Measurements from ENCODE around the gene CNOT11. TPM values are rescaled to one million over a fixed set of nuclear protein-coding genes. Genes with fewer than 3 reads are reported as not detected.

CNOT11 gene
- total and polyA plus RNA-seq, 5 donors from 2014 or later = 63.8 to 76.2 (median 69.0) TPM

GRCh38 chr2:101286684-101287083 is 34.0 kb downstream of the CNOT11 start:
- Histone ChIP-seq H3K27ac (ENCODE audit: insufficient read depth, low read length, poor library complexity, severe bottlenecking) (no peak overlapping the region), H3K4me3 (ENCODE audit: low read depth, low read length) (no peak overlapping the region), H3K36me3 (ENCODE audit: control insufficient read depth, insufficient read depth, low read length) (peaks cover 82% of the 10 kb centered on the region), H3K9me3 (ENCODE audit: control insufficient read depth in 2 of 2, low read length in 2 of 2) (no peaks in the 10 kb centered on the region), H3K27me3 (ENCODE audit: control insufficient read depth, insufficient read depth, low read length) (no peaks in the 10 kb centered on the region), H3K4me1 (ENCODE audit: control insufficient read depth, insufficient read depth, low read length, poor library complexity, severe bottlenecking) (no peaks in the 10 kb centered on the region)
- peaks cover 17 to 58% (median 31%) of the 10 kb centered on the region in 4 donors for H3K4me1 Mint-ChIP-seq
- ATAC-seq (ENCODE audit: low read depth in 2 of 2) = no peak
- H3K9me3 Mint-ChIP-seq = peaks cover 0 to 1% (median 0%) of the 10 kb centered on the region in 7 donors
- H3K27ac Mint-ChIP-seq = peak overlapping the region in 1 of 3 donors; percentile 3
- no peak for DNase-seq
- H3K27me3 Mint-ChIP-seq = no peaks in the 10 kb centered on the region
- peaks cover 40% of the 10 kb centered on the region for H3K36me3 Mint-ChIP-seq
- no peak overlapping the region for H3K4me3 Mint-ChIP-seq

- Mint-ChIP-seq H3K9me3 (peaks cover 0 to 1% (median 0%) of the 10 kb centered on the region in 7 donors), H3K27ac (peak overlapping the region in 1 of 3 donors; percentile 3)
- no peaks in the 10 kb centered on the region for H3K27me3 ChIP-seq (ENCODE audit: control insufficient read depth, insufficient read depth, low read length)
Observed at GRCh38 chr2:101287303-101287702, 34.6 kb downstream of the CNOT11 start.

GRCh38 chr2:101290711-101291110 is 38.0 kb downstream of the CNOT11 start:
- Histone ChIP-seq H3K36me3 (ENCODE audit: control insufficient read depth, insufficient read depth, low read length) (peaks cover 74% of the 10 kb centered on the region), H3K4me1 (ENCODE audit: control insufficient read depth, insufficient read depth, low read length, poor library complexity, severe bottlenecking) (peaks cover 18% of the 10 kb centered on the region), H3K27me3 (ENCODE audit: control insufficient read depth, insufficient read depth, low read length) (no peaks in the 10 kb centered on the region), H3K27ac (ENCODE audit: insufficient read depth, low read length, poor library complexity, severe bottlenecking) (no peak overlapping the region), H3K4me3 (ENCODE audit: low read depth, low read length) (no peak overlapping the region), H3K9me3 (ENCODE audit: control insufficient read depth in 2 of 2, low read length in 2 of 2) (no peaks in the 10 kb centered on the region)
- DNase-seq (no peak), ATAC-seq (ENCODE audit: low read depth in 2 of 2) (no peak)
- Mint-ChIP-seq H3K27ac (peak overlapping the region in 1 of 3 donors; percentile 33), H3K4me1 (peaks cover 21 to 59% (median 32%) of the 10 kb centered on the region in 4 donors), H3K36me3 (peaks cover 28% of the 10 kb centered on the region), H3K4me3 (no peak overlapping the region), H3K27me3 (no peaks in the 10 kb centered on the region), H3K9me3 (no peaks in the 10 kb centered on the region)

More at GRCh38 chr2:101287303-101287702, 34.6 kb downstream of the CNOT11 start:
- no peak for ATAC-seq (ENCODE audit: low read depth in 2 of 2)
- Mint-ChIP-seq H3K4me1 (peaks cover 11 to 58% (median 29%) of the 10 kb centered on the region in 4 donors), H3K27me3 (no peaks in the 10 kb centered on the region), H3K36me3 (peaks cover 39% of the 10 kb centered on the region), H3K4me3 (no peak overlapping the region)
- H3K4me1 ChIP-seq (ENCODE audit: control insufficient read depth, insufficient read depth, low read length, poor library complexity, severe bottlenecking) = no peaks in the 10 kb centered on the region
- H3K4me3 ChIP-seq (ENCODE audit: low read depth, low read length) = no peak overlapping the region
- no peaks in the 10 kb centered on the region for H3K9me3 ChIP-seq (ENCODE audit: control insufficient read depth in 2 of 2, low read length in 2 of 2)
- DNase-seq = no peak
- peaks cover 82% of the 10 kb centered on the region for H3K36me3 ChIP-seq (ENCODE audit: control insufficient read depth, insufficient read depth, low read length)
- H3K27ac ChIP-seq (ENCODE audit: insufficient read depth, low read length, poor library complexity, severe bottlenecking) = peak overlapping the region; percentile 28

- H3K9me3 ChIP-seq (ENCODE audit: control insufficient read depth in 2 of 2, low read length in 2 of 2) = no peaks in the 10 kb centered on the region
- peaks cover 30% of the 10 kb centered on the region for H3K4me1 ChIP-seq (ENCODE audit: control insufficient read depth, insufficient read depth, low read length, poor library complexity, severe bottlenecking)
- Mint-ChIP-seq H3K27ac (no peak overlapping the region), H3K27me3 (no peaks in the 10 kb centered on the region), H3K4me3 (no peak overlapping the region), H3K9me3 (no peaks in the 10 kb centered on the region), H3K4me1 (peaks cover 23 to 64% (median 36%) of the 10 kb centered on the region in 4 donors), H3K36me3 (peaks cover 24% of the 10 kb centered on the region)
- H3K27me3 ChIP-seq (ENCODE audit: control insufficient read depth, insufficient read depth, low read length) = no peaks in the 10 kb centered on the region
- H3K27ac ChIP-seq (ENCODE audit: insufficient read depth, low read length, poor library complexity, severe bottlenecking) = no peak overlapping the region
- no peak overlapping the region for H3K4me3 ChIP-seq (ENCODE audit: low read depth, low read length)
- DNase-seq = no peak
- no peak for ATAC-seq (ENCODE audit: low read depth in 2 of 2)
- H3K36me3 ChIP-seq (ENCODE audit: control insufficient read depth, insufficient read depth, low read length) = peaks cover 62% of the 10 kb centered on the region
Observed at GRCh38 chr2:101291973-101292372, 39.3 kb downstream of the CNOT11 start.

GRCh38 chr2:101293544-101293943 is 40.9 kb downstream of the CNOT11 start:
- no peak for ATAC-seq (ENCODE audit: low read depth in 2 of 2)
- H3K27me3 Mint-ChIP-seq = no peaks in the 10 kb centered on the region
- H3K4me1 Mint-ChIP-seq = peaks cover 25 to 74% (median 47%) of the 10 kb centered on the region in 4 donors
- H3K36me3 Mint-ChIP-seq = peaks cover 23% of the 10 kb centered on the region
- H3K27ac Mint-ChIP-seq = no peak overlapping the region
- Histone ChIP-seq H3K27ac (ENCODE audit: insufficient read depth, low read length, poor library complexity, severe bottlenecking) (peak overlapping the region; percentile 14), H3K27me3 (ENCODE audit: control insufficient read depth, insufficient read depth, low read length) (no peaks in the 10 kb centered on the region), H3K4me1 (ENCODE audit: control insufficient read depth, insufficient read depth, low read length, poor library complexity, severe bottlenecking) (peaks cover 46% of the 10 kb centered on the region), H3K36me3 (ENCODE audit: control insufficient read depth, insufficient read depth, low read length) (peaks cover 46% of the 10 kb centered on the region), H3K4me3 (ENCODE audit: low read depth, low read length) (no peak overlapping the region), H3K9me3 (ENCODE audit: control insufficient read depth in 2 of 2, low read length in 2 of 2) (no peaks in the 10 kb centered on the region)
- H3K4me3 Mint-ChIP-seq = no peak overlapping the region
- H3K9me3 Mint-ChIP-seq = no peaks in the 10 kb centered on the region
- DNase-seq = no peak

- no peaks in the 10 kb centered on the region for H3K27me3 ChIP-seq (ENCODE audit: control insufficient read depth, insufficient read depth, low read length)
- no peaks in the 10 kb centered on the region for H3K9me3 ChIP-seq (ENCODE audit: control insufficient read depth in 2 of 2, low read length in 2 of 2)
- peaks cover 34 to 84% (median 58%) of the 10 kb centered on the region in 4 donors for H3K4me1 Mint-ChIP-seq
- peaks cover 23% of the 10 kb centered on the region for H3K36me3 Mint-ChIP-seq
- peak overlapping the region; percentile 14 for H3K27ac ChIP-seq (ENCODE audit: insufficient read depth, low read length, poor library complexity, severe bottlenecking)
- no peaks in the 10 kb centered on the region for H3K27me3 Mint-ChIP-seq
- H3K4me1 ChIP-seq (ENCODE audit: control insufficient read depth, insufficient read depth, low read length, poor library complexity, severe bottlenecking) = peaks cover 59% of the 10 kb centered on the region
- DNase-seq (no peak), ATAC-seq (ENCODE audit: low read depth in 2 of 2) (no peak)
- H3K9me3 Mint-ChIP-seq = no peaks in the 10 kb centered on the region
- peaks cover 41% of the 10 kb centered on the region for H3K36me3 ChIP-seq (ENCODE audit: control insufficient read depth, insufficient read depth, low read length)
- H3K4me3 Mint-ChIP-seq = peak overlapping the region in 1 of 4 donors; percentile 10
- H3K27ac Mint-ChIP-seq = no peak overlapping the region
- no peak overlapping the region for H3K4me3 ChIP-seq (ENCODE audit: low read depth, low read length)
Observed at GRCh38 chr2:101294861-101295260, 42.2 kb downstream of the CNOT11 start.

GRCh38 chr2:101295895-101296294 is 43.2 kb downstream of the CNOT11 start:
- Mint-ChIP-seq H3K4me1 (peaks cover 38 to 90% (median 62%) of the 10 kb centered on the region in 4 donors), H3K27ac (peak overlapping the region in 2 of 3 donors; percentile 57 to 89), H3K27me3 (no peaks in the 10 kb centered on the region)

GRCh38 chr2:101296371-101296770 is 43.7 kb downstream of the CNOT11 start:
- H3K4me3 Mint-ChIP-seq = peak overlapping the region; percentile 60 to 76 (median 68)
- Histone ChIP-seq H3K36me3 (ENCODE audit: control insufficient read depth, insufficient read depth, low read length) (peaks cover 39% of the 10 kb centered on the region), H3K27ac (ENCODE audit: insufficient read depth, low read length, poor library complexity, severe bottlenecking) (peak overlapping the region; percentile 41), H3K4me1 (ENCODE audit: control insufficient read depth, insufficient read depth, low read length, poor library complexity, severe bottlenecking) (peaks cover 74% of the 10 kb centered on the region), H3K4me3 (ENCODE audit: low read depth, low read length) (peak overlapping the region; percentile 56), H3K9me3 (ENCODE audit: control insufficient read depth in 2 of 2, low read length in 2 of 2) (no peaks in the 10 kb centered on the region), H3K27me3 (ENCODE audit: control insufficient read depth, insufficient read depth, low read length) (no peaks in the 10 kb centered on the region)
- DNase-seq = no peak
- H3K27ac Mint-ChIP-seq = peak overlapping the region in 1 of 3 donors; percentile 89
- H3K27me3 Mint-ChIP-seq = no peaks in the 10 kb centered on the region
- H3K9me3 Mint-ChIP-seq = no peaks in the 10 kb centered on the region
- H3K36me3 Mint-ChIP-seq = peaks cover 23% of the 10 kb centered on the region
- H3K4me1 Mint-ChIP-seq = peaks cover 38 to 94% (median 66%) of the 10 kb centered on the region in 4 donors
- no peak for ATAC-seq (ENCODE audit: low read depth in 2 of 2)

More at GRCh38 chr2:101295895-101296294, 43.2 kb downstream of the CNOT11 start:
- DNase-seq (no peak), ATAC-seq (ENCODE audit: low read depth in 2 of 2) (no peak)
- H3K4me3 Mint-ChIP-seq = peak overlapping the region in 3 of 4 donors; percentile 60 to 76 (median 71)
- no peaks in the 10 kb centered on the region for H3K9me3 Mint-ChIP-seq
- H3K36me3 Mint-ChIP-seq = peaks cover 23% of the 10 kb centered on the region
- peak overlapping the region; percentile 36 for H3K27ac ChIP-seq (ENCODE audit: insufficient read depth, low read length, poor library complexity, severe bottlenecking)
- peaks cover 37% of the 10 kb centered on the region for H3K36me3 ChIP-seq (ENCODE audit: control insufficient read depth, insufficient read depth, low read length)
- H3K27me3 ChIP-seq (ENCODE audit: control insufficient read depth, insufficient read depth, low read length) = no peaks in the 10 kb centered on the region
- H3K4me3 ChIP-seq (ENCODE audit: low read depth, low read length) = peak overlapping the region; percentile 56
- H3K4me1 ChIP-seq (ENCODE audit: control insufficient read depth, insufficient read depth, low read length, poor library complexity, severe bottlenecking) = peaks cover 69% of the 10 kb centered on the region
- no peaks in the 10 kb centered on the region for H3K9me3 ChIP-seq (ENCODE audit: control insufficient read depth in 2 of 2, low read length in 2 of 2)

All from CD4-positive, CD25-positive, alpha-beta regulatory T cell (primary cell).